ENCODE results near the gene RHOB.

RHOB gene

DNA sequence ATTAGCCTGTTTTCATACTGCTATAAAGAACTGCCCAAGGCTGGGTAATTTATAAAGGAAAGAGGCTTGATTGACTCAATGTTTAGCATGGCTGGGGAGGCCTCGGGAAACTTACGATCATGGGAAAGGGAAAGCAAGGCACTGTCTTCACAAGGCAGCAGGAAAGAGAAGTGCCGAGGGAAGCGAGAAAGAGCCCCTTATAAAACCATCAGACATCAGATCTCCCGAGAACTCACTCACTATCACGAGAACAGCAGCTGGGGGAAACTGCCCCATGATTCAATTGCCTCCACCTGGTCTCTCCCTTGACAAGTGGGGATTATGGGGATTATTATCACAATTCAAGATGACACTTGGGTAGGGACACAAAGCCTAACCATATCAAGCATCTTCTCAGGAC, 23.3 kb downstream of the RHOB start:
- no peak for TF ChIP-seq CTCF (IDR thresholded peaks at IDR 0.05; ENCODE audit: borderline replicate concordance, control extremely low read depth, extremely low read depth, insufficient read depth, missing control alignments)
- DNase-seq (ENCODE audit: low spot score): no peak
- in situ Hi-C loops (cut with MboI; ENCODE audit: low sequenced_read_pairs, unreplicated experiment): no loop called here

GRCh38 chr2:20471148-20471547, 24.3 kb downstream of the RHOB start:
- no peak for DNase-seq (ENCODE audit: low spot score)
- in situ Hi-C loops (cut with MboI; ENCODE audit: low sequenced_read_pairs, unreplicated experiment): no loop called here

GRCh38 chr2:20471902-20472559, 25.2 kb downstream of the RHOB start:
- TF ChIP-seq CTCF (IDR thresholded peaks at IDR 0.05; ENCODE audit: borderline replicate concordance, control extremely low read depth, extremely low read depth, insufficient read depth, missing control alignments): no peak
- DNase-seq (ENCODE audit: low spot score): no peak
- in situ Hi-C loops (cut with MboI; ENCODE audit: low sequenced_read_pairs, unreplicated experiment): no loop called here

More at GRCh38 chr2:20471148-20471547, 24.3 kb downstream of the RHOB start:
- no peak for TF ChIP-seq CTCF (IDR thresholded peaks at IDR 0.05; ENCODE audit: borderline replicate concordance, control extremely low read depth, extremely low read depth, insufficient read depth, missing control alignments)

- no peak for DNase-seq (ENCODE audit: low spot score)
- in situ Hi-C loops (cut with MboI; ENCODE audit: low sequenced_read_pairs, unreplicated experiment): no loop called here
- TF ChIP-seq CTCF (IDR thresholded peaks at IDR 0.05; ENCODE audit: borderline replicate concordance, control extremely low read depth, extremely low read depth, insufficient read depth, missing control alignments): no peak
These were observed 25.7 kb downstream of the RHOB start for GRCh38 chr2:20472569-20472968.

DNA sequence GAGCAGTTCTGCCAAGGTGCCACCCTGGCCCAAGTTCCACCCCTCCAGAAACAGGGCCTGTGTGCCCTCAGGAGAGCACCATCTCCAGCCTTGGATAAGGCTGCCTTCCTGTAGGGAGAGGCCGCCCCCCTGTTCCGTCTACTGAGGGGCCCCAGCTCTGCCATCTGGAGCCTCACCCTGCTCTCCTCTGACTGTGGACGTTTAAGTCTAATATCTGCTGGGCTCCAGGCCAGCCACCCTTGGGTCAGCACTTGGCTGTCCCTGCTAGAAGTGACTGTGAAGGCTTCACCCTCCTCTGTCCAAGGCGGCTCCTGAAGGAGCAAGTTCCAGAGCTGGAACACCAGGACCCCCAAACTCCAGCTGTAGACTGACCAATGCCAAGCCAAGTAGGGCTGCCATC, 26.3 kb downstream of the RHOB start:
- TF ChIP-seq CTCF (IDR thresholded peaks at IDR 0.05; ENCODE audit: borderline replicate concordance, control extremely low read depth, extremely low read depth, insufficient read depth, missing control alignments): no peak
- DNase-seq (ENCODE audit: low spot score): no peak
- in situ Hi-C loops (cut with MboI; ENCODE audit: low sequenced_read_pairs, unreplicated experiment): no loop called here

DNA sequence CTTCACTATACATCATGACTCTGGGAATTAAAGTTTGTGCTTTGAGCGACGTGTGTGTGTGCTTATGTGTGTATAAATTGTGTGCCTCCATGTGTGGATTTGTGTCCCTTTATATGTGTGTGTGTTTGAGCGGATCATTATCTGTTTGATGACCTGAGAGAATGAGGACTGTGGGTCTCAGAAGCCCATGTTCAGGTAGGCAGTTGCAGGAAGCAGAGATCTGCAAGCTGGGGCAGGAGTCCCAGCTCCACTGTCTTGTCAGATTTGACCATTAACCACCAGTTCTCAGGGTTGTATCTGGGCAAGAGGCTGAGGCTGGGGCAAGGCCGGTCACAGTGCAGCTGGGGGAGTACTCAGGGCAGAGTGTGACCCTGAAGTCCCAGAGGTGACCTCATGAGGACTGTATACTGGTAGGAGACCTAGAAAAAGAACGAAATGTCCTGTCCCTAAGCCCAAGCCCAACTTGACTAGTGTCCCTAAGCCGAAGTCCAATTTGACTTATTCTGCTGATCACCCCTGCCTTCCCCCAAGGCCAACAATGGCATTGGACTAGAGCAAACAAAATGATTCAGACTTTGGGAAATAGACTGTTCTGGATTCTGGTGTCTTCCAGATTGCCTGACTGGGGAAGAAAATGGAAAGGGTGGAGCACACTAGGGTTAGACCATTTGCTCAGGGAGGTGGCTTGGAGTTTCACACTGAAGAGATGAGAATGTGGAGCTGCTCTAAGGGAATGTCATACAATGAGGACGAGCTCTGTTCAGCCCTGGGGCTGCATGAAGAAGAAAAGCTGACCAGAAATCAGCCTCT, 28.1 kb downstream of the RHOB start:
- in situ Hi-C loops (cut with MboI; ENCODE audit: low sequenced_read_pairs, unreplicated experiment): no loop called here
- no peak for DNase-seq (ENCODE audit: low spot score)
- no peak for TF ChIP-seq CTCF (IDR thresholded peaks at IDR 0.05; ENCODE audit: borderline replicate concordance, control extremely low read depth, extremely low read depth, insufficient read depth, missing control alignments)
